Upper lobe of left lung (tissue), 6 donors: ENCODE data around the gene TGIF1. TPM values are rescaled to one million over a fixed set of nuclear protein-coding genes. Genes with fewer than 3 reads are reported as not detected.

Experiments used
- ATAC-seq, 2 donors: fragments of 200-7000 bp; cut with Tn5 transposase; one replicate each; pipeline ENCODE4 v1.9.1; 2022; ENCODE audit warnings: mild to moderate bottlenecking in 2 of 2, moderate library complexity in 2 of 2; ENCODE audit not compliant: low FRiP score in 2 of 2
- DNase-seq, 2 donors: peaks; one replicate each; pipeline ENCODE4 v3.0.0-alpha.2; 2019 to 2020
- H3K27ac ChIP-seq, 4 donors: fragments of 200-600 bp; sonication (generic); one replicate each; pipeline ENCODE4 v1.5.1; 2016 to 2019
- H3K27me3 ChIP-seq, 4 donors: fragments of 200-600 bp; sonication (generic); one replicate each; pipeline ENCODE4 v1.5.1; 2017 to 2019
- H3K36me3 ChIP-seq, 4 donors: fragments of 200-600 bp; sonication (generic); one replicate each; pipeline ENCODE4 v1.5.1; 2016 to 2019
- H3K4me1 ChIP-seq, 4 donors: fragments of 200-600 bp; sonication (generic); one replicate each; pipeline ENCODE4 v1.5.1; 2018 to 2019
- H3K4me3 ChIP-seq, 4 donors: fragments of 200-600 bp; sonication (generic); one replicate each; pipeline ENCODE4 v1.5.1; 2017 to 2019; ENCODE audit warnings: mild to moderate bottlenecking in 2 of 4, moderate library complexity in 1 of 4
- H3K9me3 ChIP-seq, 4 donors: fragments of 200-600 bp; sonication (generic); one replicate each; pipeline ENCODE4 v1.5.1; 2018 to 2019
- CTCF ChIP-seq, 6 experiments: fragments of 450-650 bp in 4 of 6; fragments of 200-600 bp in 2 of 6; sonication (generic) in 2 of 6; IDR thresholded peaks; one replicate each; pipeline ENCODE4 v1.5.1; 2016 to 2019; ENCODE audit warnings: antibody characterized with exemption in 6 of 6
- EP300 ChIP-seq, 4 donors: sonication (generic); formaldehyde crosslinking; IDR thresholded peaks; one replicate each; pipeline ENCODE4 v1.5.1; 2017; ENCODE audit warnings: antibody characterized with exemption in 4 of 4, control low read depth in 2 of 4
- POLR2A ChIP-seq, 4 donors: fragments of 450-650 bp; IDR thresholded peaks; one replicate each; pipeline ENCODE4 v1.5.1; 2016 to 2017; ENCODE audit warnings: antibody characterized with exemption in 4 of 4, mild to moderate bottlenecking in 2 of 4
- POLR2AphosphoS5 ChIP-seq, 2 donors: sonication (generic); formaldehyde crosslinking; IDR thresholded peaks; one replicate each; pipeline ENCODE4 v1.5.1; 2017; ENCODE audit warnings: antibody characterized with exemption in 2 of 2
- WGBS, 2 donors: methylation state at CpG; one replicate each; pipeline ENCODE4 v1.1.5; 2017 to 2018; 5-methylcytosine and 5-hydroxymethylcytosine counted together
- total RNA-seq, 6 donors: library from RNA; depleted of rRNA in 4 of 6; stranded (reverse); fragments of >200 nt in 4 of 6; gene quantifications; one replicate each; pipeline versions ENCODE4 v1.1.0 to v1.2.1, GENCODE V29; 2016 to 2021
- donor health status: DM: no; HTN: no; CAD: no; lungs with moderate emphysema.
- donor health status: DM: no; HTN: yes; CAD: no; lungs with severe emphysema.

The TGIF1 gene
- total RNA-seq, result 10 to 100 TPM; 55.8 to 87.0 (median 64.8) TPM

GRCh38 chr18:3450012-3450798, at the start of gene TGIF1:
TGIF1 (plus strand) TSS chr18:3450172; CDS start chr18:3450490, 318 bp downstream.
- 0 to 1% methylated on average over 5 to 59 of the region's 71 CpGs for WGBS, 2 donors
- ATAC-seq, result peak; percentile 49 to 67
- TF ChIP-seq POLR2AphosphoS5 (IDR thresholded peaks at IDR 0.05) (peak; percentile 63 to 97), EP300 (IDR thresholded peaks at IDR 0.05) (peak in 2 of 4 donors; percentile 6 to 20), POLR2A (IDR thresholded peaks at IDR 0.05) (peak in 3 of 4 donors; percentile 45 to 84 (median 74)), CTCF (IDR thresholded peaks at IDR 0.05) (no peak)

GRCh38 chr18:3400567-3401296, 49.2 kb upstream of the TGIF1 start:
- DNase-seq, result no peak

More at GRCh38 chr18:3450012-3450798, at the start of gene TGIF1:
- Histone ChIP-seq H3K27me3 (no peaks in the 10 kb centered on the region), H3K27ac (peak within 1 kb of the TSS; percentile 96 to 99 (median 98)), H3K4me1 (peaks cover 28 to 47% (median 35%) of the 10 kb centered on the region in 4 donors), H3K9me3 (no peaks in the 10 kb centered on the region), H3K36me3 (no peaks in the 10 kb centered on the region), H3K4me3 (peak within 1 kb of the TSS; percentile 65 to 78 (median 76))
- DNase-seq, result peak; percentile 86 to 95

GRCh38 chr18:3401669-3402620, 48.0 kb upstream of the TGIF1 start:
- no peaks in the 10 kb centered on the region for H3K9me3 ChIP-seq
- ATAC-seq, result no peak
- DNase-seq, result no peak
- WGBS, 2 donors, result 77 to 80% methylated on average over 5 of the region's 5 CpGs
- no peaks in the 10 kb centered on the region for H3K4me1 ChIP-seq
- no peak overlapping the region for H3K4me3 ChIP-seq
- no peak overlapping the region for H3K27ac ChIP-seq
- no peaks in the 10 kb centered on the region for H3K36me3 ChIP-seq
- TF ChIP-seq POLR2AphosphoS5 (IDR thresholded peaks at IDR 0.05), result no peak
- TF ChIP-seq POLR2A (IDR thresholded peaks at IDR 0.05), result no peak
- TF ChIP-seq CTCF (IDR thresholded peaks at IDR 0.05), result no peak
- no peak for TF ChIP-seq EP300 (IDR thresholded peaks at IDR 0.05)
- H3K27me3 ChIP-seq, result no peaks in the 10 kb centered on the region

More at GRCh38 chr18:3400567-3401296, 49.2 kb upstream of the TGIF1 start:
- no peak for ATAC-seq
- no peaks in the 10 kb centered on the region for H3K27me3 ChIP-seq
- TF ChIP-seq POLR2AphosphoS5 (IDR thresholded peaks at IDR 0.05) (no peak), POLR2A (IDR thresholded peaks at IDR 0.05) (no peak), EP300 (IDR thresholded peaks at IDR 0.05) (no peak), CTCF (IDR thresholded peaks at IDR 0.05) (no peak)
- H3K36me3 ChIP-seq, result no peaks in the 10 kb centered on the region
- H3K27ac ChIP-seq, result no peak overlapping the region
- H3K4me3 ChIP-seq, result no peak overlapping the region
- H3K9me3 ChIP-seq, result no peaks in the 10 kb centered on the region
- 74 to 76% methylated on average over 2 of the region's 2 CpGs for WGBS, 2 donors
- no peaks in the 10 kb centered on the region for H3K4me1 ChIP-seq

- no peaks in the 10 kb centered on the region for H3K4me1 ChIP-seq
- H3K27ac ChIP-seq, result no peak overlapping the region
- whole genome bisulfite sequencing, 2 donors, result 54 to 87% methylated on average over 1 of the region's 1 CpG
- no peak for DNase-seq
- H3K36me3 ChIP-seq, result no peaks in the 10 kb centered on the region
- no peak for ATAC-seq
- TF ChIP-seq EP300 (IDR thresholded peaks at IDR 0.05), result no peak
- no peak for TF ChIP-seq CTCF (IDR thresholded peaks at IDR 0.05)
- TF ChIP-seq POLR2AphosphoS5 (IDR thresholded peaks at IDR 0.05), result no peak
- no peak for TF ChIP-seq POLR2A (IDR thresholded peaks at IDR 0.05)
- H3K27me3 ChIP-seq, result no peaks in the 10 kb centered on the region
- no peak overlapping the region for H3K4me3 ChIP-seq
- no peaks in the 10 kb centered on the region for H3K9me3 ChIP-seq
These were observed 47.0 kb upstream of the TGIF1 start for GRCh38 chr18:3402982-3403451.
